ENCODE measurements around the gene RFTN1. TPM values are rescaled to one million over a fixed set of nuclear protein-coding genes. Genes with fewer than 3 reads are reported as not detected.
A peak's percentile ranks its signal among the peaks of the same experiment; 100 is the strongest.

The RFTN1 gene
- total RNA-seq, 1 donor from 2014 or later: 93.7 TPM

DNA sequence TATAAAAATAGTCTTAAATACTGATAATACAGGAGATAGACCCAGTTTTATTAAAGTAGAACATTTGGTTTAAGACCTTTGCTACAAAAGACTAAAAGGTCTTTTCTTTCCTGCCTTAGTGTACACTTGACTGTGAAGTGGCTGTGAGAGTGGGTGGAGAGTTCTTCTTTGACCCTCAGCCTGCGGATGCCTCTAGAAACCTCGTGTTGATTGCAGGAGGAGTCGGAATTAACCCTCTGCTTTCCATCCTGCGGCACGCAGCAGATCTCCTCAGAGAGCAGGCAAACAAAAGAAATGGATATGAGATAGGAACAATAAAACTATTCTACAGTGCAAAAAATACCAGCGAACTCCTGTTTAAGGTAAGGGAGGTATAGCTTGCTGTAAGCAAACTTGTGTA is 212.0 kb downstream of the RFTN1 start:
- intact Hi-C loops (cut with micrococcal nuclease): loop anchor here (1.0 to 10.0 kb wide), 7 partner anchors 8 to 987 kb away; no protein-coding TSS in a partner anchor
- H3K4me3 Mint-ChIP-seq (ENCODE audit: low read depth): peak overlapping the region; percentile 82
- DNase-seq (ENCODE audit: low spot score): no peak
- H3K36me3 Mint-ChIP-seq (ENCODE audit: low read depth): peaks cover 78% of the 10 kb centered on the region
- H3K4me1 Mint-ChIP-seq (ENCODE audit: low read depth): peaks cover 86% of the 10 kb centered on the region
- no peaks in the 10 kb centered on the region for H3K27me3 Mint-ChIP-seq (ENCODE audit: low read depth)
- H3K27ac Mint-ChIP-seq: peak overlapping the region; percentile 94
- H3K9me3 Mint-ChIP-seq: no peaks in the 10 kb centered on the region

DNA sequence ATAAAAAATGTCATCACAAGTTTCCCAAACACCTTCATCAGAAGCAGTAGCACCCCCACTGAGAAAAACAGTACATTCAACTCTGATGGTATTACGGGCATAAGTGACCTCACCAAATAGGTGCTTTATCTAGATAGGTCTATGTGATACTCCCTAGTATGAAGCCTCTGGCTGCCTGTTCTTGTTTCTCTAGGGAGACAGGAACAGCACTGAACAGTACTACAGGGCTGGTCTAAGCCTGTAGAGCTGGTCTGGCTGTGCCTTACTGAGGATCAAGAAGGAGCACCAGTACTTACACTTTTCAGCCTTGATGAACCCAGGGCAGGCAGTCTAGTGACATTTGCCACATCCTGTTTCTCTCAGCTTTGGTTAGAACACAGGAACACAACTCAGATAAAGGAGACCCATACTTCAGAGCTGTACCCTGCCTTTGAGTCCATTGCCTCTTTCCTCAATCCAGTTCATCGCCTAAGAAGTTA is 212.6 kb downstream of the RFTN1 start:
- H3K4me3 Mint-ChIP-seq (ENCODE audit: low read depth): peak overlapping the region; percentile 82
- intact Hi-C loops (cut with micrococcal nuclease): loop anchor here (1.0 to 10.0 kb wide), 7 partner anchors 8 to 986 kb away; no protein-coding TSS in a partner anchor
- peaks cover 78% of the 10 kb centered on the region for H3K36me3 Mint-ChIP-seq (ENCODE audit: low read depth)
- H3K27me3 Mint-ChIP-seq (ENCODE audit: low read depth): no peaks in the 10 kb centered on the region
- peaks cover 85% of the 10 kb centered on the region for H3K4me1 Mint-ChIP-seq (ENCODE audit: low read depth)
- H3K27ac Mint-ChIP-seq: peak overlapping the region; percentile 94
- peak; percentile 58 for DNase-seq (ENCODE audit: low spot score)
- peaks cover under 1% of the 10 kb centered on the region for H3K9me3 Mint-ChIP-seq

- Mint-ChIP-seq H3K27ac (peak overlapping the region; percentile 94), H3K4me1 (ENCODE audit: low read depth) (peaks cover 85% of the 10 kb centered on the region), H3K36me3 (ENCODE audit: low read depth) (peaks cover 78% of the 10 kb centered on the region), H3K27me3 (ENCODE audit: low read depth) (no peaks in the 10 kb centered on the region), H3K9me3 (peaks cover 4% of the 10 kb centered on the region), H3K4me3 (ENCODE audit: low read depth) (no peak overlapping the region)
- intact Hi-C loops (cut with micrococcal nuclease): loop anchor here (2.0 to 10.0 kb wide), 5 partner anchors 77 to 986 kb away; no protein-coding TSS in a partner anchor
- DNase-seq (ENCODE audit: low spot score): no peak
These were observed 213.2 kb downstream of the RFTN1 start for GRCh38 chr3:16300307-16300706.

DNA sequence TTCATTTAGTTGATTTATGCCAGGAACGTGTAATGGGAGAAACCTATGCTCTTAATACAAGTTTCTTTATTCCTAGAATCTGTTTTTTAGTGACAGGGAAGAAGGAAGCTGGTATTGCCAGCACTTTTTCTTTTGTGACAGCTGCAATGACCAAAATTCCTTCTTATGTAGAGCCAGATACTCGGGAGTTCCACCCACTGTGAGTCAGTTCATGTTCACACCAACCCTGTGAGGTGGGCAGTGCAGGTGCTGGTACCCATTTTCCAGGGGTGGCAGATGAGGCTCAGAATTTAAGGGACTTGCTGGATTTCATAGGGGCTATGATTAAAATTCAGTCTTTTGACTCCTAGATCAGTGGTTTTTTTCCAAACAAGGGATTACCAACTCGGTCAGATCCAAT is 213.8 kb downstream of the RFTN1 start:
- intact Hi-C loops (cut with micrococcal nuclease): loop anchor here (2.0 to 10.0 kb wide), 7 partner anchors 78 to 985 kb away; no protein-coding TSS in a partner anchor
- H3K4me1 Mint-ChIP-seq (ENCODE audit: low read depth): peaks cover 84% of the 10 kb centered on the region
- no peak overlapping the region for H3K4me3 Mint-ChIP-seq (ENCODE audit: low read depth)
- peak overlapping the region; percentile 94 for H3K27ac Mint-ChIP-seq
- DNase-seq (ENCODE audit: low spot score): no peak
- H3K9me3 Mint-ChIP-seq: peaks cover 7% of the 10 kb centered on the region
- no peaks in the 10 kb centered on the region for H3K27me3 Mint-ChIP-seq (ENCODE audit: low read depth)
- H3K36me3 Mint-ChIP-seq (ENCODE audit: low read depth): peaks cover 77% of the 10 kb centered on the region

GRCh38 chr3:16298891-16299290 is 214.6 kb downstream of the RFTN1 start:
- Mint-ChIP-seq H3K9me3 (peaks cover 11% of the 10 kb centered on the region), H3K27ac (peak overlapping the region; percentile 4), H3K27me3 (ENCODE audit: low read depth) (no peaks in the 10 kb centered on the region), H3K4me3 (ENCODE audit: low read depth) (no peak overlapping the region), H3K4me1 (ENCODE audit: low read depth) (peaks cover 79% of the 10 kb centered on the region), H3K36me3 (ENCODE audit: low read depth) (peaks cover 77% of the 10 kb centered on the region)
- intact Hi-C loops (cut with micrococcal nuclease): loop anchor here (10.0 kb wide), 2 partner anchors 526 to 856 kb away; no protein-coding TSS in a partner anchor
- no peak for DNase-seq (ENCODE audit: low spot score)

- H3K4me1 Mint-ChIP-seq (ENCODE audit: low read depth): peaks cover 78% of the 10 kb centered on the region
- H3K36me3 Mint-ChIP-seq (ENCODE audit: low read depth): peaks cover 81% of the 10 kb centered on the region
- H3K9me3 Mint-ChIP-seq: peaks cover 17% of the 10 kb centered on the region
- intact Hi-C loops (cut with micrococcal nuclease): loop anchor here (10.0 kb wide), 2 partner anchors 527 to 857 kb away; no protein-coding TSS in a partner anchor
- no peak for DNase-seq (ENCODE audit: low spot score)
- no peak overlapping the region for H3K4me3 Mint-ChIP-seq (ENCODE audit: low read depth)
- peak overlapping the region; percentile 74 for H3K27ac Mint-ChIP-seq
- no peaks in the 10 kb centered on the region for H3K27me3 Mint-ChIP-seq (ENCODE audit: low read depth)
These were observed 215.3 kb downstream of the RFTN1 start for GRCh38 chr3:16297997-16298885.

- H3K27ac Mint-ChIP-seq: peak overlapping the region; percentile 40
- peaks cover 26% of the 10 kb centered on the region for H3K9me3 Mint-ChIP-seq
- no peaks in the 10 kb centered on the region for H3K27me3 Mint-ChIP-seq (ENCODE audit: low read depth)
- H3K4me3 Mint-ChIP-seq (ENCODE audit: low read depth): peak overlapping the region; percentile 9
- intact Hi-C loops (cut with micrococcal nuclease): loop anchor here (10.0 kb wide), 2 partner anchors 529 to 859 kb away; no protein-coding TSS in a partner anchor
- H3K4me1 Mint-ChIP-seq (ENCODE audit: low read depth): peaks cover 70% of the 10 kb centered on the region
- peaks cover 85% of the 10 kb centered on the region for H3K36me3 Mint-ChIP-seq (ENCODE audit: low read depth)
- DNase-seq (ENCODE audit: low spot score): no peak
These were observed 218.1 kb downstream of the RFTN1 start for GRCh38 chr3:16295298-16295890.

DNA sequence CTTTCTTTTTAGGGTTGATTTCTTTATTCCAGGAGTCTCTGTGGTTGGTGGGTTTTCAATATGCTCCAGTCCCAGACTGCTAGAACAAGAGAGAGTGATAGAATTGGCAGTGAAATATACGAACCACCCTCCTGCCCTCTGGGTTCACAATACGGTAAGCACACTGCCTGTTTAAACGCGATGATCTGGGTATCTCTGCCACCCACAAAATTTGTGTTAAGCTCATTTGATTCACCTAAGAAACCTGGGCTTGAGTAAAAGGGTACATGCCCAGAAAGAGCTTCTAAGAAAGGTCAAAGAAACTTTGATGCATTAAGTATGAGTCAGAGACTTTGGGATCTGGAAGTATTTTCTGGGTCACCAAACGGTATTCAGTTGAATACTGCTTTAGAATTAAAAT is 218.7 kb downstream of the RFTN1 start:
- peak overlapping the region; percentile 40 for H3K4me3 Mint-ChIP-seq (ENCODE audit: low read depth)
- intact Hi-C loops (cut with micrococcal nuclease): loop anchor here (10.0 kb wide), 2 partner anchors 530 to 860 kb away; no protein-coding TSS in a partner anchor
- H3K36me3 Mint-ChIP-seq (ENCODE audit: low read depth): peaks cover 86% of the 10 kb centered on the region
- H3K27me3 Mint-ChIP-seq (ENCODE audit: low read depth): no peaks in the 10 kb centered on the region
- H3K9me3 Mint-ChIP-seq: peaks cover 26% of the 10 kb centered on the region
- peaks cover 70% of the 10 kb centered on the region for H3K4me1 Mint-ChIP-seq (ENCODE audit: low read depth)
- H3K27ac Mint-ChIP-seq: peak overlapping the region; percentile 54
- no peak for DNase-seq (ENCODE audit: low spot score)

DNA sequence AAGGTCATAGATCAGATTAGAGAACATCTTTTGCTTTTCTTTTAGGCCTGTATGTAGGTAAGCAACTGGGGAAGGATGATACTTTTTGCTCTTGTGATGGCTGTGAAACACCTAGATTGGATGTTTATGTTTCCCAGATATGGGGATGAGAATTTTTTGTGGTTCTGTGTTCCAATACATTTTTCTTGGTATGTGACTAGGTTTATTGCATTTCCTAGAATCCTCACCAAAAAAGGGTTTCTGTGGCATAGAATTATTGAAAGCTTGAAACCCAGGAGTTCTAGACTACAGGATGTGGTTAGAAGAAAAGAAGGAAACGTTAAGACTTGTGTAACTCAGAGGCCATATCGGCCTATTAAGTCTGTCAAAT is 222.7 kb downstream of the RFTN1 start:
- peak overlapping the region; percentile 82 for H3K4me3 Mint-ChIP-seq (ENCODE audit: low read depth)
- peaks cover 25% of the 10 kb centered on the region for H3K9me3 Mint-ChIP-seq
- H3K4me1 Mint-ChIP-seq (ENCODE audit: low read depth): peaks cover 80% of the 10 kb centered on the region
- intact Hi-C loops (cut with micrococcal nuclease): loop anchor here (1.0 to 10.0 kb wide), 8 partner anchors 10 to 864 kb away; partner anchors contain the start of gene OXNAD1
- no peak for DNase-seq (ENCODE audit: low spot score)
- no peaks in the 10 kb centered on the region for H3K27me3 Mint-ChIP-seq (ENCODE audit: low read depth)
- H3K36me3 Mint-ChIP-seq (ENCODE audit: low read depth): peaks cover 65% of the 10 kb centered on the region
- peak overlapping the region; percentile 68 for H3K27ac Mint-ChIP-seq

GRCh38 chr3:16290007-16290826 is 223.3 kb downstream of the RFTN1 start:
- Mint-ChIP-seq H3K27ac (peak overlapping the region; percentile 68), H3K4me1 (ENCODE audit: low read depth) (peaks cover 80% of the 10 kb centered on the region), H3K4me3 (ENCODE audit: low read depth) (peak overlapping the region; percentile 82), H3K27me3 (ENCODE audit: low read depth) (no peaks in the 10 kb centered on the region), H3K36me3 (ENCODE audit: low read depth) (peaks cover 60% of the 10 kb centered on the region), H3K9me3 (peaks cover 22% of the 10 kb centered on the region)
- intact Hi-C loops (cut with micrococcal nuclease): loop anchor here (1.0 to 10.0 kb wide), 6 partner anchors 25 to 865 kb away; partner anchors contain the start of gene OXNAD1
- no peak for DNase-seq (ENCODE audit: low spot score)

GRCh38 chr3:16289144-16289889 is 224.2 kb downstream of the RFTN1 start:
- Mint-ChIP-seq H3K4me3 (ENCODE audit: low read depth) (peak overlapping the region; percentile 82), H3K4me1 (ENCODE audit: low read depth) (peaks cover 81% of the 10 kb centered on the region), H3K27ac (peak overlapping the region; percentile 35), H3K36me3 (ENCODE audit: low read depth) (peaks cover 59% of the 10 kb centered on the region), H3K27me3 (ENCODE audit: low read depth) (no peaks in the 10 kb centered on the region), H3K9me3 (peaks cover 18% of the 10 kb centered on the region)
- DNase-seq (ENCODE audit: low spot score): no peak
- intact Hi-C loops (cut with micrococcal nuclease): loop anchor here (10.0 kb wide), 1 partner anchor 945 kb away; no protein-coding TSS in a partner anchor
